ENCODE data around the gene PIGH. TPM values are rescaled to one million over a fixed set of nuclear protein-coding genes. Genes with fewer than 3 reads are reported as not detected.

The PIGH gene
- total and polyA plus RNA-seq, 8 donors: 11.5 to 27.4 (median 14.2) TPM

GRCh38 chr14:67574156-67574555 is 25.9 kb downstream of the PIGH start:
- TF ChIP-seq CTCF (IDR thresholded peaks at IDR 0.05): no peak
- DNase-seq (peak in 1 of 6 donors; percentile 44), FAIRE-seq (no peak), ATAC-seq (no peak)
- intact Hi-C loops (cut with DNase I): loop anchor here in 2 of 3 donors (5.0 to 10.0 kb wide), 2 partner anchors 147 to 149 kb away; no protein-coding TSS in a partner anchor
- H3K9me3 ChIP-seq: no peaks in the 10 kb centered on the region
- peaks cover 0 to 9% (median 0%) of the 10 kb centered on the region in 3 donors for H3K36me3 ChIP-seq
- H3K27me3 ChIP-seq: no peaks in the 10 kb centered on the region
- no peaks in the 10 kb centered on the region for H3K4me1 ChIP-seq
- WGBS, 2 donors: 89 to 90% methylated on average over 14 of the region's 14 CpGs
- H3K4me3 ChIP-seq: no peak overlapping the region
- H3K27ac ChIP-seq: no peak overlapping the region

- DNase-seq: peak in 3 of 6 donors; percentile 42 to 47 (median 45)
- intact Hi-C loops (cut with DNase I): loop anchor here in 2 of 3 donors (5.0 to 10.0 kb wide), 2 partner anchors 146 to 149 kb away; no protein-coding TSS in a partner anchor
Observed at GRCh38 chr14:67573228-67574010, 26.6 kb downstream of the PIGH start.

GRCh38 chr14:67572608-67573007 is 27.5 kb downstream of the PIGH start:
- Histone ChIP-seq H3K4me1 (no peaks in the 10 kb centered on the region), H3K27ac (no peak overlapping the region), H3K9me3 (no peaks in the 10 kb centered on the region), H3K4me3 (no peak overlapping the region), H3K36me3 (no peaks in the 10 kb centered on the region), H3K27me3 (no peaks in the 10 kb centered on the region)
- ATAC-seq: no peak
- TF ChIP-seq CTCF (IDR thresholded peaks at IDR 0.05): no peak
- peak in 1 of 6 donors; percentile 31 for DNase-seq
- no peak for FAIRE-seq
- intact Hi-C loops (cut with DNase I): loop anchor here in 2 of 3 donors (5.0 to 10.0 kb wide), 2 partner anchors 145 to 148 kb away; no protein-coding TSS in a partner anchor
- 91 to 93% methylated on average over 5 of the region's 5 CpGs for WGBS, 2 donors

More at GRCh38 chr14:67573228-67574010, 26.6 kb downstream of the PIGH start:
- 63 to 66% methylated on average over 15 of the region's 15 CpGs for whole genome bisulfite sequencing, 2 donors
- ATAC-seq (peak; percentile 32 to 64 (median 44)), FAIRE-seq (no peak)
- Histone ChIP-seq H3K36me3 (peaks cover 0 to 4% (median 0%) of the 10 kb centered on the region in 3 donors), H3K27ac (no peak overlapping the region), H3K9me3 (no peaks in the 10 kb centered on the region), H3K4me3 (no peak overlapping the region), H3K27me3 (no peaks in the 10 kb centered on the region), H3K4me1 (no peaks in the 10 kb centered on the region)
- TF ChIP-seq CTCF (IDR thresholded peaks at IDR 0.05): no peak

GRCh38 chr14:67571991-67572323 is 28.1 kb downstream of the PIGH start:
- ATAC-seq (no peak), FAIRE-seq (no peak), DNase-seq (peak in 2 of 6 donors; percentile 51 to 79)
- no peak overlapping the region for H3K4me3 ChIP-seq
- TF ChIP-seq CTCF (IDR thresholded peaks at IDR 0.05): no peak
- H3K36me3 ChIP-seq: no peaks in the 10 kb centered on the region
- intact Hi-C loops (cut with DNase I): loop anchor here in 2 of 3 donors (5.0 to 10.0 kb wide), 2 partner anchors 145 to 147 kb away; no protein-coding TSS in a partner anchor
- H3K4me1 ChIP-seq: peaks cover 0 to 3% (median 0%) of the 10 kb centered on the region in 3 donors
- H3K27ac ChIP-seq: no peak overlapping the region
- no peaks in the 10 kb centered on the region for H3K27me3 ChIP-seq
- H3K9me3 ChIP-seq: no peaks in the 10 kb centered on the region
- 88 to 95% methylated on average over 19 of the region's 19 CpGs for WGBS, 2 donors
